GM12878 (cell line): ENCODE measurements around the gene NFE2L3. TPM values are rescaled to one million over a fixed set of nuclear protein-coding genes. Genes with fewer than 3 reads are reported as not detected.

Experiments used
- ATAC-seq: fragments of 200-7000 bp; cut with Tn5 transposase; 3 replicates; pipeline ENCODE4 v1.9.1; 2020; ENCODE audit warnings: mild to moderate bottlenecking, moderate library complexity
- BruUV-seq: library from RNA; stranded (reverse); fragments of 400-500 nt; replicated peaks from 2 replicates; lab custom pipeline; 2021; lab: Mats Ljungman, UMichigan
- CTCF ChIA-PET: fragments of 300-600 bp; sonication (Branson Sonifier 250); formaldehyde crosslinking; extraction: SDS; loops from one replicate; lab custom pipeline; 2021; ENCODE audit warnings: inconsistent platforms; lab: Yijun Ruan, JAX
- POLR2A ChIA-PET: fragments of 350-600 bp; formaldehyde crosslinking; extraction: SDS; loops from one replicate; lab custom pipeline; 2021; ENCODE audit warnings: inconsistent platforms; lab: Charles Lee
- RAD21 ChIA-PET: fragments of 300-600 bp; sonication (Branson Sonifier 250); formaldehyde crosslinking; loops from one replicate; lab custom pipeline; 2023; ENCODE audit warnings: antibody characterized with exemption; ENCODE audit not compliant: unreplicated experiment; lab: Charles Lee
- SMC1A ChIA-PET: fragments of 300-600 bp; sonication (Branson Sonifier 250); formaldehyde crosslinking; loops from one replicate; lab custom pipeline; 2023; ENCODE audit not compliant: unreplicated experiment, uncharacterized antibody; lab: Charles Lee
- DNase-seq: peaks from one replicate; pipeline ENCODE4 v3.0.0-alpha.2; 2011; ENCODE audit warnings: low read depth, low spot score
- FAIRE-seq: peaks from 3 replicates; lab custom pipeline; 2011; peaks lifted over from hg19 to GRCh38; lab: Jason Lieb, UNC
- H2AFZ ChIP-seq: 2 replicates; pipeline ENCODE4 v1.6.0; 2011; ENCODE audit warnings: low read depth, low read length, control low read depth; ENCODE audit not compliant: control insufficient read depth
- H3K27ac ChIP-seq: 2 replicates; pipeline ENCODE4 v1.5.1; 2011; ENCODE audit warnings: control low read depth; ENCODE audit not compliant: control insufficient read depth, insufficient read depth
- H3K27me3 ChIP-seq, 2 experiments: replicated peaks in 1 of 2; 2 replicates each; pipeline versions ENCODE4 v1.6.0 to v1.6.1; 2011; ENCODE audit warnings: low read length in 1 of 2; ENCODE audit not compliant: control insufficient read depth in 2 of 2, insufficient read depth in 2 of 2
- H3K36me3 ChIP-seq, 2 experiments: 2 replicates each; pipeline ENCODE4 v1.5.1; 2011; ENCODE audit warnings: low read length in 1 of 2; ENCODE audit not compliant: control insufficient read depth in 2 of 2, insufficient read depth in 2 of 2
- H3K4me1 ChIP-seq: 2 replicates; pipeline ENCODE4 v1.6.1; 2011; ENCODE audit warnings: mild to moderate bottlenecking, low read length, moderate library complexity, mixed read lengths; ENCODE audit not compliant: control insufficient read depth, insufficient read depth
- H3K4me2 ChIP-seq: 2 replicates; pipeline ENCODE4 v1.6.0; 2011; ENCODE audit warnings: control low read depth; ENCODE audit not compliant: control insufficient read depth, insufficient read depth
- H3K4me3 ChIP-seq: fragments of 200-600 bp; sonication (generic); 2 replicates; pipeline ENCODE4 v1.5.1; 2016
- H3K79me2 ChIP-seq: 2 replicates; pipeline ENCODE4 v1.6.0; 2011; ENCODE audit warnings: low read length; ENCODE audit not compliant: control insufficient read depth, insufficient read depth
- H3K9ac ChIP-seq: 2 replicates; pipeline ENCODE4 v1.8.0; 2011; ENCODE audit warnings: low read length, control low read depth, mixed read lengths; ENCODE audit not compliant: control insufficient read depth, insufficient read depth
- H3K9me3 ChIP-seq: replicated peaks from 3 replicates; pipeline ENCODE4 v1.5.1; 2011; ENCODE audit warnings: mild to moderate bottlenecking, low read length; ENCODE audit not compliant: control insufficient read depth, insufficient read depth
- H4K20me1 ChIP-seq: 2 replicates; pipeline ENCODE4 v1.6.0; 2011; ENCODE audit not compliant: control insufficient read depth, insufficient read depth
- BMI1 ChIP-seq: fragments of 450-650 bp; IDR thresholded peaks from 2 replicates; pipeline ENCODE4 v1.6.1; 2016; ENCODE audit warnings: mild to moderate bottlenecking, moderate library complexity, borderline replicate concordance
- EP300 ChIP-seq, 2 experiments: fragments of 150-350 bp in 1 of 2; IDR thresholded peaks; 2 replicates each; pipeline ENCODE4 v1.6.1; 2011 to 2012; ENCODE audit warnings: low read depth in 2 of 2, low read length in 2 of 2, borderline replicate concordance in 1 of 2, improper control_type of control experiment in 1 of 2, inconsistent platforms in 1 of 2; ENCODE audit not compliant: control insufficient read depth in 1 of 2
- EZH2 ChIP-seq: IDR thresholded peaks from 2 replicates; pipeline ENCODE4 v1.6.1; 2012; ENCODE audit warnings: low read depth, mild to moderate bottlenecking, control low read depth, inconsistent platforms, low read length, borderline replicate concordance; ENCODE audit not compliant: control insufficient read depth
- NR2C1 ChIP-seq: fragments of 450-650 bp; IDR thresholded peaks from 2 replicates; pipeline ENCODE4 v1.6.1; 2017; ENCODE audit warnings: antibody characterized with exemption, mild to moderate bottlenecking, moderate library complexity
- PML ChIP-seq: IDR thresholded peaks from 2 replicates; pipeline ENCODE4 v1.6.1; 2012; ENCODE audit warnings: low read length, inconsistent platforms
- POLR2AphosphoS2 ChIP-seq: IDR thresholded peaks from 2 replicates; pipeline ENCODE4 v1.6.1; 2011; ENCODE audit warnings: low read depth, mild to moderate bottlenecking, low read length, improper control_type of control experiment, moderate library complexity
- POLR2AphosphoS5 ChIP-seq: IDR thresholded peaks from 2 replicates; pipeline ENCODE4 v1.6.1; 2011; ENCODE audit warnings: mild to moderate bottlenecking, low read length, inconsistent platforms
- SKIL ChIP-seq: fragments of 450-650 bp; IDR thresholded peaks from 2 replicates; pipeline ENCODE4 v1.6.1; 2017; ENCODE audit warnings: mild to moderate bottlenecking, low read depth, inconsistent platforms; ENCODE audit not compliant: poor library complexity, severe bottlenecking
- TCF12 ChIP-seq: IDR thresholded peaks from 2 replicates; pipeline ENCODE4 v1.6.1; 2011; ENCODE audit warnings: low read depth, mild to moderate bottlenecking, low read length
- ZBTB33 ChIP-seq: fragments of 450-650 bp; IDR thresholded peaks from 2 replicates; pipeline ENCODE4 v1.6.1; 2017; ENCODE audit warnings: mild to moderate bottlenecking
- WGBS: methylation state at CpG from one replicate; pipeline ENCODE4 v1.1.6; 2016; ENCODE audit warnings: low lambda C conversion rate; ENCODE audit not compliant: insufficient replicate concordance, insufficient coverage; ENCODE audit errors: missing lambda C conversion rate; 5-methylcytosine and 5-hydroxymethylcytosine counted together
- in situ Hi-C: fragments of 300-500 bp; cut with MboI; formaldehyde crosslinking; loops from 9 replicates; pipeline ENCODE4 v1.14.3; 2018; ENCODE audit warnings: mixed read lengths
- intact Hi-C: fragments of 100-400 bp; cut with micrococcal nuclease; formaldehyde crosslinking; loops from one replicate; pipeline ENCODE4 v1.14.2; 2022; ENCODE audit not compliant: unreplicated experiment
- polyA plus RNA-seq, 11 experiments: library from polyadenylated mRNA; depleted of rRNA in 4 of 11; unstranded in 6 of 11; stranded (reverse) in 5 of 11; fragments of >200 nt; fragmentation: Nextera tagmentation in 4 of 11; fragmentation: Illumina TruSeq in 1 of 11; extraction: Ambion mirVana in 4 of 11; extraction: Trizol in 1 of 11; gene quantifications; 1 replicate in 1 of 11; 2 replicates in 10 of 11; pipeline versions ENCODE4 v1.2.1 to v1.2.3, GENCODE V29; 2011 to 2016; ENCODE audit warnings: inconsistent platforms in 2 of 11, missing spikeins in 2 of 11, low read depth in 1 of 11
- total RNA-seq, 4 experiments: library from RNA; depleted of rRNA in 3 of 4; stranded (reverse); fragments of >200 nt in 3 of 4; fragmentation: Illumina TruSeq in 1 of 4; extraction: Trizol in 1 of 4; gene quantifications; 2 replicates each; pipeline versions ENCODE4 v1.2.1 to v1.2.3, GENCODE V29; 2013 to 2021

NFE2L3 gene
- total and polyA plus RNA-seq, 10 of the 15 experiments (the other 5 are each of a cell fraction or from before 2014, with no cell fraction given): 4.4 to 34.9 (median 13.0) TPM

- Histone ChIP-seq H3K4me3 (no peak overlapping the region), H4K20me1 (no peaks in the 10 kb centered on the region), H3K36me3 (peaks cover 0 to 6% of the 10 kb centered on the region in 2 experiments; a peak in 2 of 4 replicates), H3K27me3 (no peaks in the 10 kb centered on the region), H3K4me2 (no peak overlapping the region), H3K9me3 (no peaks in the 10 kb centered on the region), H2AFZ (no peak overlapping the region), H3K4me1 (peaks cover 4% of the 10 kb centered on the region; the same call in 1 of the 2 replicates)
- DNase-seq: no peak
- intact Hi-C loops (no loop called here), in situ Hi-C loops (no loop called here)
- ChIA-PET CTCF (interaction anchor here (0.8 to 5.7 kb wide), 4 partner anchors 9 to 91 kb away, joined by 3 to 25 read pairs (median 4); partner anchors contain the start of gene NFE2L3), POLR2A (interaction anchor here (1.0 to 4.7 kb wide), 4 partner anchors 9 to 16 kb away, joined by 3 to 25 read pairs (median 13); no protein-coding TSS in a partner anchor), SMC1A (interaction anchor here (0.8 to 3.3 kb wide), 7 partner anchors 9 to 95 kb away, joined by 3 to 17 read pairs (median 4); no protein-coding TSS in a partner anchor)
- 66% methylated on average over 8 of the region's 8 CpGs for WGBS
- ATAC-seq: no peak
- BruUV-seq: no TSS peak
- FAIRE-seq: no peak
- no peak for TF ChIP-seq ZBTB33
- TF ChIP-seq TCF12: no peak
- TF ChIP-seq PML: 0 out of 2 replicates have a peak, but pooled peaks have one; percentile 27
- TF ChIP-seq POLR2AphosphoS5: 0 out of 2 replicates have a peak, but pooled peaks have one; percentile 52
- 0 out of 2 replicates have a peak, but pooled peaks have one; percentile 18 for TF ChIP-seq BMI1
- TF ChIP-seq EZH2: no peak
- no peak for TF ChIP-seq EP300 (IDR thresholded peaks at IDR 0.05; ENCODE audit: borderline replicate concordance in 1 of 2, control insufficient read depth in 1 of 2, low read depth in 2 of 2, low read length in 2 of 2)
- TF ChIP-seq SKIL: no peak
- TF ChIP-seq POLR2AphosphoS2: 0 out of 2 replicates have a peak, but pooled peaks have one; percentile 16
- TF ChIP-seq NR2C1: no peak
- TF ChIP-seq, all 136 proteins: peak for 4
- H3K9ac ChIP-seq: no peak overlapping the region
- RAD21 ChIA-PET: interaction anchor here (0.7 to 1.3 kb wide), 2 partner anchors 10 to 16 kb away, joined by 3 to 6 read pairs; no protein-coding TSS in a partner anchor
- H3K79me2 ChIP-seq: no peaks in the 10 kb centered on the region
- H3K27ac ChIP-seq: no peak overlapping the region
Measured at GRCh38 chr7:26182706-26183105, 30.7 kb downstream of the NFE2L3 start.
